Measurements from ENCODE around the gene PLAAT4.

GRCh38 chr11:63506876-63507275, 29.7 kb upstream of the PLAAT4 start:
- TF ChIP-seq ETV6 (conservative IDR thresholded peaks at IDR 0.05 in 1 of 2, IDR thresholded peaks at IDR 0.05 in 1 of 2; ENCODE audit: borderline replicate concordance in 1 of 2, low read depth in 1 of 2) (no peak), EP300 (IDR thresholded peaks at IDR 0.05; ENCODE audit: borderline replicate concordance in 1 of 2, control insufficient read depth in 1 of 2, low read depth in 2 of 2, low read length in 2 of 2) (no peak), MAX (IDR thresholded peaks at IDR 0.05; ENCODE audit: low read depth, low read length) (no peak), POLR2A (IDR thresholded peaks at IDR 0.05; ENCODE audit: low read depth, low read length) (no peak), EGR1 (IDR thresholded peaks at IDR 0.05; ENCODE audit: borderline replicate concordance in 1 of 2, low read depth in 2 of 2, low read length in 2 of 2) (no peak), BCL3 (IDR thresholded peaks at IDR 0.05; ENCODE audit: borderline replicate concordance, insufficient read depth, low read depth, low read length, poor library complexity, severe bottlenecking) (no peak), YY1 (IDR thresholded peaks at IDR 0.05; ENCODE audit: low read depth, low read length) (no peak), CHD1 (IDR thresholded peaks at IDR 0.05; ENCODE audit: low read depth, low read length) (no peak), GABPA (IDR thresholded peaks at IDR 0.05; ENCODE audit: low read depth) (no peak)
